ENCODE measurements around the gene OAF.

The OAF gene

DNA sequence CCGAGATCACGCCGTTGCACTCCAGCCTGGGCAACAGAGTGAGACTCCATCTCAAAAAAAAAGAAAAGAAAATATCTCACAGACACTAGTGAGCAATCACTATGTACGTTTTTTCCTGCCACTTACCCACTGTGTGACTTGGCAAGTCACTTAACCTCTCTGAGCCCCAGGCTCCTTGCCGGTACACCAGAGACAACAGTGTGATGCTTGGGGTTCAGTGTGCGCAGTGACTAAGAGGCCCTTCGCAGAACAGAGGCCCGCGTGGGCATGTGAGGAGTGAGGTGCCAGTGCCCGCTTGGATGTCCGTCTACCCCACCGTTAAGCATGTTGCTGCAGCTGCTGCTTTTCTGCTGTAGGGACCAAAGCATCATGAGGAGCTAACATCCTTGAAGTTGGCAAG is 6.7 kb downstream of the OAF start:
- Histone ChIP-seq H3K4me3 (peak overlapping the region; percentile 40), H3K27ac (peak overlapping the region in 1 of 2 donors; percentile 76)
- no peak for DNase-seq (ENCODE audit: low spot score)
- TF ChIP-seq CTCF (IDR thresholded peaks at IDR 0.05) = no peak

DNA sequence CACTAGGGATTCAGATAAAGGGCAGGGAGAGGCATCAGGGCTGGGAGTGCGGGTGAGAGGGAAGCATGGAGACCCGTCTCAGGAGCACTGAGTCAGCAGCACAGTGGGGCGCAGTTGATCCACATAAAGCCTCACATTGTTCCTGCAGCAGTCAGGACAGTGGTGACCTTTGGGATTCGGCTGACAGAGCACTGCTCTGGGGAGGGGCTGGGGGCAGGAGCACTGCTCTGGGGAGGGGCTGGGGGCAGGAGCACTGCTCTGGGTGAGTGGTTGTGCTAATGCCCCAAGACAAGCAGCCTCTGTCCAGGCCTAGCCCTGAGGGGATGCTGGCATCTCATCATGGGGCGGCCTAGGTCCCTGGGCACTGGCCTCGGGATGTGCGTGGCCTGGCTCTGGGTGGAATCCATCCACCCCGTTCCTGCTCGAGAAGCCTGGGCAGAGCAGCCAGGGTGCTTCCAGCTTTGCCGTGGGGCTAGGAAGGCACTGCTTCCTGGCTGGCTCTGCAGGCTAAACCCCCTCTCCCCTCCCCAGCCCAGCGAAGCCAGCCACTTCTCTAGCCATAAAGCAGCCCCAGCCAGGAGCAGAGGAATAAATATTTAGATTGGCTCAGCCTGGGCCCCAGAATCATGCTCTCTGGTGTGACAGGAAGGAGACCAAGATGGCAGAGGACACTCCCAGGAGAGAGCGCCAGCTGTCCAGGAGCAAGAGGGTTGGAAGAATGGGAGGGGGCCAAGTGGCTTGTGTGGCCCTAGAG is 7.3 kb downstream of the OAF start:
- H3K27ac ChIP-seq = peak overlapping the region; percentile 35 to 76
- peak overlapping the region; percentile 40 for H3K4me3 ChIP-seq
- TF ChIP-seq CTCF (IDR thresholded peaks at IDR 0.05) = no peak
- no peak for DNase-seq (ENCODE audit: low spot score)

- no peak for DNase-seq (ENCODE audit: low spot score)
Measured at GRCh38 chr11:120218695-120219033, 7.8 kb downstream of the OAF start.

GRCh38 chr11:120219232-120219937 is 8.6 kb downstream of the OAF start:
- no peak overlapping the region for H3K4me3 ChIP-seq
- H3K27ac ChIP-seq = peak overlapping the region in 1 of 2 donors; percentile 76
- no peak for TF ChIP-seq CTCF (IDR thresholded peaks at IDR 0.05)
- DNase-seq (ENCODE audit: low spot score) = no peak

More at GRCh38 chr11:120218695-120219033, 7.8 kb downstream of the OAF start:
- Histone ChIP-seq H3K27ac (peak overlapping the region in 1 of 2 donors; percentile 76), H3K4me3 (peak overlapping the region; percentile 40)
- TF ChIP-seq CTCF (IDR thresholded peaks at IDR 0.05) = no peak

DNA sequence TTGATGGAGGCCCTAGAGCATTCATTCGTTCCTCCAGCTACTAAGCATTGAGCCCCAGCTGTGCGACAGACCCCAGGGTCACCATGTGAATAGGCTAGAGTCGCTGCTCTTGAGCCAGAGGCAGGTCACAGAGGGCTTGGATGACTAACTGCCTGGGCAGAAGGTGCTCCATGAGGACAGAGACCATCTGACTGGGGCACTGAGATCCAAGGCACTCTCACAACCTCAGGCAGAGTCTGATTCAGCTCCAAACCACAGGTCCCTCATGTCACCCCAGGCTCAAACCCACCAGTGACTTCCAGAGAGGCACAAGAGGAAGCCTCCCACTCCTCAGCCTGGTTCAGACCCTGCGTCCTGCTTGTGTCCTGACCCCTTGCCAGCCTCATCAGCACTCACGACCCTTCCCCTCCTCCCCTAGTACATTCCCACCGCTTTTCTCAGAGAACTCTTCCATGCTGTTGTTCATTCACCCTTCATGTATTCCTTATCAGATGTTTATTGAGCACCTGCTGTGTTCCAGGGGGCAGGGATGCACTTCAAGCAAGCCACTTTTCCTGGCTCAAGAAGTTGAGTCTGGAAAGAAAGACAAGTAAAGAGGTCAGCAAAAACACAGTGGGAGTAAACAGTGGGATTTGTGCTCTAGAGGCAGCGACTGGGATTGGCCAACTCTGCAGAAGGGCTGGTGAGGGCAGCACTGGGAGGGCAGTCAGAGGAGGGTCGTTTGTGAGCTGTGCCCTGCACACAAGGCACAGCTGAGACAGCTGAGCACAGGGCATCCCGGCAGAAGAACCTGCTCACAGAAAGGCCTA is 9.3 kb downstream of the OAF start:
- DNase-seq (ENCODE audit: low spot score) = no peak
- Histone ChIP-seq H3K4me3 (no peak overlapping the region), H3K27ac (peak overlapping the region in 1 of 2 donors; percentile 76)
- no peak for TF ChIP-seq CTCF (IDR thresholded peaks at IDR 0.05)

DNA sequence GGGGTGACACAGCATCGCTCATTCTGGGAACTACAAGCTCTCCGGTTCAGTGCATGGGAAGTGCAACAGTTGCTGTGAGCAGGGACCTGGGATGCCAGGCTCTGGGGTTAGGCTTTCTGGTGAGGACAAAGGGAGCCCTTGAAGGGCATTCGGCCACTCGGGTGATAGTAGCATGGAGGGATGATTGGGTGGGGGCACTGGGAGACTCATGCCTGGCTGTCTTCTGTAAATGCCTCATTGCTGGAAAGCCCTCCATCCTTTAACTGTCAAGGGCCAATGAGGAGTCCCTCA is 9.9 kb downstream of the OAF start:
- no peak overlapping the region for H3K4me3 ChIP-seq
- no peak for DNase-seq (ENCODE audit: low spot score)
- peak overlapping the region in 1 of 2 donors; percentile 76 for H3K27ac ChIP-seq
- no peak for TF ChIP-seq CTCF (IDR thresholded peaks at IDR 0.05)

All from coronary artery (tissue), 2 donors.